OCI-LY7 (cell line): ENCODE data around the gene MLKL. TPM values are rescaled to one million over a fixed set of nuclear protein-coding genes. Genes with fewer than 3 reads are reported as not detected.

Experiments used
- Bru-seq: library from RNA; stranded (reverse); fragments of 400-500 nt; gene quantifications from one replicate; lab custom pipeline; 2021; lab: Mats Ljungman, UMichigan
- BruChase-seq, 2 experiments: library from RNA; stranded (reverse); fragments of 400-500 nt; gene quantifications; one replicate each; lab custom pipeline; 2021; lab: Mats Ljungman, UMichigan
- BruUV-seq: library from RNA; stranded (reverse); fragments of 400-500 nt; replicated peaks from 2 replicates; lab custom pipeline; 2021; lab: Mats Ljungman, UMichigan
- CTCF ChIA-PET: fragments of 300-600 bp; sonication (Branson Sonifier 250); formaldehyde crosslinking; loops from one replicate; lab custom pipeline; 2022; ENCODE audit warnings: antibody characterized with exemption; ENCODE audit not compliant: unreplicated experiment; lab: Charles Lee
- POLR2A ChIA-PET: fragments of 300-600 bp; sonication (Branson Sonifier 250); formaldehyde crosslinking; loops from one replicate; lab custom pipeline; 2022; ENCODE audit warnings: antibody characterized with exemption; lab: Charles Lee
- DNase-seq: peaks from one replicate; pipeline ENCODE4 v3.0.0-alpha.2; 2015; ENCODE audit warnings: low spot score
- H2AFZ ChIP-seq: fragments of 200-600 bp; sonication (generic), shearing (Covaris generic); 2 replicates; pipeline ENCODE4 v1.6.1; 2014; ENCODE audit warnings: mild to moderate bottlenecking, antibody characterized with exemption, low read length, moderate library complexity
- H3K27ac ChIP-seq: fragments of 200-600 bp; sonication (generic); 2 replicates; pipeline ENCODE4 v1.5.1; 2014; ENCODE audit warnings: mixed run types, low read depth, mild to moderate bottlenecking, moderate library complexity, low read length, inconsistent platforms; ENCODE audit not compliant: poor library complexity, severe bottlenecking
- H3K36me3 ChIP-seq: fragments of 200-600 bp; sonication (generic); 2 replicates; pipeline ENCODE4 v1.6.1; 2014; ENCODE audit warnings: mild to moderate bottlenecking, antibody characterized with exemption, low read length, moderate library complexity, mixed read lengths; ENCODE audit not compliant: insufficient read depth
- H3K4me1 ChIP-seq: fragments of 200-600 bp; sonication (generic); 2 replicates; pipeline ENCODE4 v1.5.1; 2014; ENCODE audit warnings: mild to moderate bottlenecking, low read length; ENCODE audit not compliant: insufficient read depth, poor library complexity, severe bottlenecking
- H3K4me2 ChIP-seq: fragments of 200-600 bp; sonication (generic); 2 replicates; pipeline ENCODE4 v1.6.1; 2014; ENCODE audit warnings: mild to moderate bottlenecking, low read length
- H3K4me3 ChIP-seq: fragments of 200-600 bp; sonication (generic); 2 replicates; pipeline ENCODE4 v1.5.1; 2014; ENCODE audit warnings: mild to moderate bottlenecking, low read depth, low read length; ENCODE audit not compliant: poor library complexity, severe bottlenecking
- H3K79me2 ChIP-seq: fragments of 200-600 bp; sonication (generic); 2 replicates; pipeline ENCODE4 v1.6.1; 2016; ENCODE audit warnings: low read depth, mild to moderate bottlenecking, low read length, moderate library complexity, mixed read lengths; ENCODE audit not compliant: insufficient read depth
- H3K9me2 ChIP-seq: fragments of 200-600 bp; sonication (generic); 2 replicates; pipeline ENCODE4 v1.6.1; 2016; ENCODE audit warnings: mild to moderate bottlenecking, low read length, mixed read lengths; ENCODE audit not compliant: insufficient read depth
- H3K9me3 ChIP-seq: fragments of 200-600 bp; sonication (generic); 2 replicates; pipeline ENCODE4 v1.6.1; 2014; ENCODE audit warnings: mild to moderate bottlenecking, mixed run types, low read length, mixed read lengths
- H4K20me1 ChIP-seq: fragments of 200-600 bp; sonication (generic); 2 replicates; pipeline ENCODE4 v1.6.1; 2014; ENCODE audit warnings: mild to moderate bottlenecking, antibody characterized with exemption, low read length, moderate library complexity, mixed read lengths; ENCODE audit not compliant: insufficient read depth
- EZH2phosphoT487 ChIP-seq: fragments of 200-600 bp; sonication (generic); IDR thresholded peaks from 2 replicates; pipeline ENCODE4 v1.6.1; 2018; ENCODE audit warnings: low read depth, borderline replicate concordance, mild to moderate bottlenecking, mixed run types, antibody characterized with exemption, low read length, moderate library complexity, mixed read lengths
- intact Hi-C: fragments of 100-400 bp; cut with micrococcal nuclease; formaldehyde crosslinking; loops from one replicate; pipeline ENCODE4 v1.10.0; 2022; ENCODE audit not compliant: unreplicated experiment
- long read RNA-seq: library from polyadenylated mRNA; stranded (forward); transcript quantifications from one replicate; pipeline ENCODE4 v2.0.0, GENCODE V29; 2022
- total RNA-seq, 2 experiments: library from RNA; depleted of rRNA in 1 of 2; stranded (reverse); fragments of >200 nt in 1 of 2; shearing (Covaris generic) in 1 of 2; gene quantifications; 2 replicates each; pipeline ENCODE4 v1.2.3, GENCODE V29; 2014 to 2022
- TF ChIP-seq, protein P1 (sequence below): fragments of 200-600 bp; sonication (generic); conservative IDR thresholded peaks from 2 replicates; pipeline ENCODE4 v1.5.1; 2014; ENCODE audit warnings: mild to moderate bottlenecking, antibody characterized with exemption, low read length, moderate library complexity, mixed read lengths

The MLKL gene
- total RNA-seq (2014; rRNA removed; shearing (Covaris generic)) (7.3 and 8.0 TPM in 2 replicates), total RNA-seq (2022) (8.3 and 9.0 TPM in 2 replicates), Bru-seq, nascent RNA (percentile 44 among the genes with signal in this experiment), BruChase-seq, experiment 1, labeled RNA remaining after a 6-hour chase (percentile 39 among the genes with signal in this experiment), BruChase-seq, experiment 2, labeled RNA remaining after a 2-hour chase (percentile 44 among the genes with signal in this experiment)
- long read RNA-seq, transcript MLKL-202 (11 exons, 2,523 nt) = major isoform, 7 of 12 reads
- long read RNA-seq, partial matches to known transcripts = 0 of 12 reads
- long read RNA-seq, other reads (novel, unspliced or antisense) = 5 of 12 reads

DNA sequence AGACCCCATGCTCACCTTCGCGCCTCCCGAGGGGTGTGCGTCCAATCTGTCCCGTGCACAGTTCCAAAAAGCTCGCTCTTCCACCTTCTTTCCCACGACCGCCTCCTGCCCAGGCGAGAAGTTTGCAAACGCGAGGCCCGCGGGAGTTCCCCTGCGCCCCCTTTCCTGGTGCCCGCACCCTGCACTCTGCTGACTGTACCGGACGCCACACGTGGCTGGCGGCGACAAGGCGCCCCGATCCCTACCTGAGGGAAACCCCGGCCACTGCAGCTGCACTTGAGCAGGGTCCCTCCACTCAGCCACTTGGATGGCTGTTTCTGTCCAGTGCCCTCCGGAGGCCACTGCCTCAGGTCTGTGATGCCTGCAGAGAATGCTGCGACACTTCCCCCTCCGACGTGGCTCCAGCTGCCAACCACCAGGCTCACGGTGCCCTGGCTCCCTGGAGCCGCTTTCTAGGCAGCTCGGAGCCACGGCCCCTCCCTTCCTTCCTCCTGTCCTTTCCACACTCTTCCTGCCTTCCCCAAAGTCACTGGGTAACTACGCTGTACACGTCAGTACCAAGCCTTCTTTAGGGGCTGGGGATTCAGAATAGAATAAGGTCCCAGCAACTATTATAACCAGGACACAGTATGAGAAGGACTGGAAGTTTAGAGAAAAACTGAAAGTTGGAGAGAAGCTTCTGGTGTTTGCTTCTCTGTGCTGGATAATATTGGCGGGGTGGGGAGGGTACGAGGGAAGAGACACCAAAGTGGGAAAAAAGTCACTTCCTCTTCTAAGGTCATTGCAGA, at the start of gene MLKL:
MLKL (minus strand) TSS at position 425 of the 788 bp plus-strand sequence. CDS start 5,105 bp downstream, outside the sequence.
- CTCF ChIA-PET = no interaction called here
- H3K4me2 ChIP-seq = peak within 1 kb of the TSS; percentile 85
- H3K4me1 ChIP-seq = peaks cover 50% of the 10 kb centered on the region
- H4K20me1 ChIP-seq = no peaks in the 10 kb centered on the region
- no TSS peak for BruUV-seq
- H3K9me2 ChIP-seq = no peaks in the 10 kb centered on the region
- H3K27ac ChIP-seq = peak within 1 kb of the TSS; percentile 51
- H3K4me3 ChIP-seq = peak within 1 kb of the TSS; percentile 69
- DNase-seq = peak; percentile 54
- POLR2A ChIA-PET = interaction anchor here (0.5 to 3.2 kb wide), 8 partner anchors 33 to 403 kb away, joined by 3 to 20 read pairs (median 4); partner anchors contain the start of genes RFWD3 and WDR59
- intact Hi-C loops = loop anchor here (2.0 kb wide), 1 partner anchor 34 kb away; the partner anchor contains the start of gene RFWD3
- peak within 1 kb of the TSS; percentile 96 for H2AFZ ChIP-seq
- H3K79me2 ChIP-seq = peaks cover 5% of the 10 kb centered on the region; the same call in 1 of the 2 replicates
- TF ChIP-seq, protein P1, sequence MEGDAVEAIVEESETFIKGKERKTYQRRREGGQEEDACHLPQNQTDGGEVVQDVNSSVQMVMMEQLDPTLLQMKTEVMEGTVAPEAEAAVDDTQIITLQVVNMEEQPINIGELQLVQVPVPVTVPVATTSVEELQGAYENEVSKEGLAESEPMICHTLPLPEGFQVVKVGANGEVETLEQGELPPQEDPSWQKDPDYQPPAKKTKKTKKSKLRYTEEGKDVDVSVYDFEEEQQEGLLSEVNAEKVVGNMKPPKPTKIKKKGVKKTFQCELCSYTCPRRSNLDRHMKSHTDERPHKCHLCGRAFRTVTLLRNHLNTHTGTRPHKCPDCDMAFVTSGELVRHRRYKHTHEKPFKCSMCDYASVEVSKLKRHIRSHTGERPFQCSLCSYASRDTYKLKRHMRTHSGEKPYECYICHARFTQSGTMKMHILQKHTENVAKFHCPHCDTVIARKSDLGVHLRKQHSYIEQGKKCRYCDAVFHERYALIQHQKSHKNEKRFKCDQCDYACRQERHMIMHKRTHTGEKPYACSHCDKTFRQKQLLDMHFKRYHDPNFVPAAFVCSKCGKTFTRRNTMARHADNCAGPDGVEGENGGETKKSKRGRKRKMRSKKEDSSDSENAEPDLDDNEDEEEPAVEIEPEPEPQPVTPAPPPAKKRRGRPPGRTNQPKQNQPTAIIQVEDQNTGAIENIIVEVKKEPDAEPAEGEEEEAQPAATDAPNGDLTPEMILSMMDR = peak; percentile 32; the same call in 1 of the 2 replicates
- no peak for TF ChIP-seq EZH2phosphoT487
- no peaks in the 10 kb centered on the region for H3K36me3 ChIP-seq
- H3K9me3 ChIP-seq = no peaks in the 10 kb centered on the region

DNA sequence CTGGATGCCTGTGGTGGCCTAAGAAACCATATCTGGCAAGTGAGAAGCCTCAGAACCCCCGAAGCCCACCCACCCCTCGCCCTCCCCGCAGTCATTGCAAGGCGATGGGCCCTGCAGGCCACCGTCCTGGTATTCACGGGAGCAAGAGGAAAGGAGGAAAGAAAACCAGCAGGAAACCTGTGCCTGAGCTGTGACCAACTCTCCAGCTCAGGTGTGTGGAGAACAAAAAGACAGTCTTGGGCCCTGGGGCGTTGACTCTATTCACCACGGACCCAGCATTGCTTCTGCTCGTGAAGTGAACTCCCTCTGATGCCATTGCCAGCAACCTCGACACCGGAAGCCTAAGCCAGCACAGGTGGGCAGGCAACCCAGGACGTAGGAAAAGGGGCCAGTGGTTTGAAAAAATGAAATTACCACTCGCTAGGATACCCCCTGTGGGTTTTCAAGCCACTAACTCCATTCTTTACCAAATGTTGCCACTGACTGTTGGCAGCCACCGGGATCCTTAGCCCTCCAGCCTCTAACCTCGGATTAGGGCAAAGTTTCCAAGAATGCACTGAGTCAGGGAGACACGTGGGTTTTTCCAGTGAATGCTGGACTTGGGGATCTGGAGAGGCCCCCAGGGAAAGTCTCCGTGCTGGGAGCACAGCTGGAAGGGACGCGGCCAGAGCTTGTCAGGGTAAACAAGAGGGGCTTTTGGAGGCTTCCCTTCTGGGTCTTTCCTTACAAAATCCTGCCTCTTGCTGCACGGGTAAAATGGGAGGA, 48.8 kb upstream of the MLKL start:
- no peak for DNase-seq
- ChIA-PET POLR2A (no interaction called here), CTCF (no interaction called here)
- Histone ChIP-seq H3K27ac (no peak overlapping the region), H3K4me2 (no peak overlapping the region), H3K79me2 (no peaks in the 10 kb centered on the region), H3K9me3 (no peaks in the 10 kb centered on the region), H4K20me1 (no peaks in the 10 kb centered on the region), H2AFZ (no peak overlapping the region), H3K36me3 (no peaks in the 10 kb centered on the region), H3K9me2 (no peaks in the 10 kb centered on the region), H3K4me3 (no peak overlapping the region), H3K4me1 (no peaks in the 10 kb centered on the region)
- intact Hi-C loops = no loop called here
- no peak for TF ChIP-seq EZH2phosphoT487
- TF ChIP-seq, protein P1 = no peak
- no TSS peak for BruUV-seq
